HG03342 (cell line): ENCODE results near the gene OR5J2.
"Not testable (repeated sequence)": the region's sequence is repeated elsewhere in the genome, so short reads cannot be mapped to it uniquely, and the experiment has no call there.

Experiments used
- ATAC-seq: cut with Tn5 transposase; IDR thresholded peaks from one replicate; pipeline ENCODE4 v1.9.1; 2021; ENCODE audit warnings: mild to moderate bottlenecking, moderate library complexity; ENCODE audit not compliant: unreplicated experiment

OR5J2 gene

GRCh38 chr11:56176318-56176717 lies at the start of gene OR5J2:
Gene OR5J2, plus strand, starts transcription at chr11:56176618. Its CDS starts 0 bp downstream, at chr11:56176618.
- no peak for ATAC-seq

- no peak for ATAC-seq
Observed at GRCh38 chr11:56140151-56140661, 36.2 kb upstream of the OR5J2 start, which contains the start of gene OR8J3. Gene OR8J3, minus strand, starts transcription at chr11:56140201. Its CDS starts 2,483 bp downstream, at chr11:56137718.

GRCh38 chr11:56143681-56144080 lies 32.7 kb upstream of the OR5J2 start:
- ATAC-seq: not testable (repeated sequence)

- no peak for ATAC-seq
Observed at GRCh38 chr11:56151376-56151775, 25.0 kb upstream of the OR5J2 start.

GRCh38 chr11:56152333-56152732 lies 24.1 kb upstream of the OR5J2 start:
- no peak for ATAC-seq

GRCh38 chr11:56160217-56160616 lies 16.2 kb upstream of the OR5J2 start, which contains the start of gene OR8K5:
Gene OR8K5, minus strand, starts transcription at chr11:56160317. Its CDS starts 0 bp downstream, at chr11:56160317.
- ATAC-seq: no peak

GRCh38 chr11:56163804-56164203 lies 12.6 kb upstream of the OR5J2 start:
- no peak for ATAC-seq

- ATAC-seq: no peak
Observed at GRCh38 chr11:56172256-56172830, 4.1 kb upstream of the OR5J2 start.

GRCh38 chr11:56183459-56183858 lies 7.0 kb downstream of the OR5J2 start:
- ATAC-seq: no peak

- no peak for ATAC-seq
Observed at GRCh38 chr11:56188602-56189001, 12.2 kb downstream of the OR5J2 start.

- ATAC-seq: no peak
Observed at GRCh38 chr11:56196705-56197104, 20.3 kb downstream of the OR5J2 start.

- ATAC-seq: no peak
Observed at GRCh38 chr11:56197367-56197766, 20.9 kb downstream of the OR5J2 start.

GRCh38 chr11:56207790-56208189 lies 31.4 kb downstream of the OR5J2 start:
- ATAC-seq: no peak

GRCh38 chr11:56214537-56214936 lies 38.1 kb downstream of the OR5J2 start:
- no peak for ATAC-seq

- not testable (repeated sequence) for ATAC-seq
Observed at GRCh38 chr11:56219735-56220134, 43.3 kb downstream of the OR5J2 start.
